Measurements from ENCODE around the gene HPCA. TPM values are rescaled to one million over a fixed set of nuclear protein-coding genes. Genes with fewer than 3 reads are reported as not detected.

Gene HPCA
- total RNA-seq, 2 experiments from 2014 or later = not detected

DNA sequence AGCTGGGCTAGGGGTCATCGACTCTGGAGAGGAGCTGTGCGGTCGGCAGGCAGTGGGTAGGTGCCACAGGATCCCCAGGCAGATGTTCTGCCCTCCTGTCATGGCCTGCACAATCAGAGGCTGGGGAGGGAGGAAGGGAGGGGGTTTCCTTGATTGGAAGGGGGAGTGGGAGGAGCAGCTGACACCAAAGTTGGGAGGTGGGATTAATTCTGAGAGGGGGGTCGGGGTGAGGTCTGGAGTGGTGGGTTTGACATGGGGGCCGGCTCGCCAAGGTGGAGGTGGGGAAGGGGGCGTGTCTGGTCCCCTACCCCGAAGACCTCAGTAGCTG is 651 bp upstream of the HPCA start:
- POLR2A ChIA-PET = interaction anchor here (0.7 kb wide), 1 partner anchor 364 kb away, joined by 3 read pairs; no protein-coding TSS in a partner anchor
- CTCF ChIA-PET = interaction anchor here (1.0 to 1.9 kb wide), 3 partner anchors 8 to 11 kb away, joined by 3 to 6 read pairs (median 5); no protein-coding TSS in a partner anchor

DNA sequence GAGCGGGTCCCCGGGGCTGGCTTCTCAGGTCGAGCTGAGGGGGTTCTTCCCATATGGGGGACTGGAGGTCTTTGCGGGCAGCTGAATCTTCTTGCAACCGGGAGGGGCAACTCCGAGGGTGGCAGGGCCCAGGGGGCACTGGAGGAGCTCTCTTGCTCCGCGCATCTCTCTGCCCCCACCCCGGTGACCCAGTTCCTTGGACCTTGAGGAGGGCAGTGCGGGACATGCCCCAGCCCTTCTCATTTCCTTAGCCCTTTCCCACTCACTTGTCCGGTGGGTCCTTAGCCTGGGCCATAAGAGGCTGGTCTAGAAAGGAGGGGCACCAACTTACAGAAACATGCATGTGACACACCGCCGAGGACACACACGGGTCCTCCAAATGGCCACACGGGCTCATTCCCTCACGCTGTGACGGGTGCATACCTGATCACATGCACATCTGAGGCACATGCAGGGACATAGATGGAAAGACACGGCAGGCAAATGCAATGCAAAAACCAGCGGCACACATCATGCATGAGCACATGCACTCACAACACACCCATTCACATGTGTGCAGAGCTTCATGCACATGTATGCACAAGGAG is 630 bp downstream of the HPCA start:
- ChIA-PET CTCF (interaction anchor here (0.6 to 1.9 kb wide), 3 partner anchors 10 to 1288 kb away, joined by 3 to 6 read pairs (median 5); no protein-coding TSS in a partner anchor), POLR2A (no interaction called here)

DNA sequence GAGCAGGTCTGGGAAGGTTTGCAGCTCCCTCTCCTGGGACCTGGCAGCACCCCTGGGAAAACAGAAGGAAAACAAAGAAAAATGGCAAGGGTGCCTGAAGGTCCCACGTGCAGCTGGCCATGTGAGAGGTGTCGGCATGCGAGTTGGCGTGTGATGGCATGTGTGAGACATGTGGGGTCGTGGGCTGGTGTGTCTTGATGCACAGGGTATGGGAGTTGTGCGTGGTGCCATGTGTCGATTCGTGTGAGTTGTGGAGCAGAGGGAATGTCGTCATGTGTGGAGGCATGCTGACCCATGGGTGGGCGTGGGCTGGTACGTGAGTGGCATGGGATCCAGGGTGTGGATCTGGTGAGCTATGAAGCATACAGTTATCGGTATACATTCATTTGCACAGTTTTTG is 1.3 kb downstream of the HPCA start:
- POLR2A ChIA-PET = no interaction called here
- CTCF ChIA-PET = interaction anchor here (1.0 kb wide), 1 partner anchor 13 kb away, joined by 3 read pairs; no protein-coding TSS in a partner anchor

DNA sequence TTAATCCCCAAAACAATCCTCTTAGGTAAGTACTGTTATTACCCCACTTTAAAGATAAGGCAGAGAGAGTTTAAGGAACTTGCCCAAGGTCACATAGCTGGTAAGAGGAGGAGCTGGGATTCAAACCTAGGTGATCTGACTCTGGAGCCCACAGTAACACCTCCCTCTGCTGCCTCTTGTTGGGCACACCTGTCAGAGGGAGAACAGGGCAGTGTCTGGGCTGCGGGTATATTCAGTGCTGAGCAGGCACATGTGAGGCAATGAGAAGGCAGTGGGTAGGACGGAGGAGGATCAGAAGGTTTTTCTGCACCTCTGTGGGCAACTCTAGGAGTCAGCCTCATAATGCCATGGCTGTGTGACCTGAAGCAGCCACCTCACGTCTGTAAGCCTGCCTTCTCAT is 1.8 kb downstream of the HPCA start:
- CTCF ChIA-PET = interaction anchor here (0.5 to 1.0 kb wide), 2 partner anchors 13 to 368 kb away, joined by 3 read pairs; no protein-coding TSS in a partner anchor
- POLR2A ChIA-PET = no interaction called here

DNA sequence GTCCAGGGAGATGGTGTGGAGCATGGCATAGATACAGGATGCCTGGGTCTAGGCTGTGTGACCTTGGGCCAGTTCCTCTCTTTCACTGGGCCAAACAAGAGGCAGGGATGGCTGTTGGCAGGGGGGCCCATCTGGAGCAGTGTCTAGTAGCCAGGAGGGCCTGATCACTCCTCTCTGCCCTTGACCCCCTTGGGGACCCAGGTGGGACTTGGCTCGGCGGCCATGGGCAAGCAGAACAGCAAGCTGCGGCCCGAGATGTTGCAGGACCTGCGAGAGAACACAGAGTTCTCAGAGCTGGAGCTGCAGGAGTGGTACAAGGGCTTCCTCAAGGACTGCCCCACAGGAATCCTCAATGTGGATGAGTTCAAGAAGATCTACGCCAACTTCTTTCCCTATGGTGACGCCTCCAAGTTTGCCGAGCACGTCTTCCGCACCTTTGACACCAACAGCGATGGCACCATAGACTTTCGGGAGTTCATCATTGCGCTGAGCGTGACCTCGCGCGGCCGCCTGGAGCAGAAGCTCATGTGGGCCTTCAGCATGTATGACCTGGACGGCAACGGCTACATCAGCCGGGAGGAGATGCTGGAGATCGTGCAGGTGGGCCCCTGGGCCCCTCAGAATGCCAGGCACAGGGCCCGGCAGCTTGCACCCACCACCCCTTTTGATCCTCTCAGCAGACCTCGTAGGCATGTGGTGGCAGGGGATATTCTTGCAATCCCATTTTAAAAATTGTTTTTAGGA is 2.6 kb downstream of the HPCA start:
- POLR2A ChIA-PET = no interaction called here
- CTCF ChIA-PET = interaction anchor here (0.5 kb wide), 1 partner anchor 369 kb away, joined by 3 read pairs; no protein-coding TSS in a partner anchor

DNA sequence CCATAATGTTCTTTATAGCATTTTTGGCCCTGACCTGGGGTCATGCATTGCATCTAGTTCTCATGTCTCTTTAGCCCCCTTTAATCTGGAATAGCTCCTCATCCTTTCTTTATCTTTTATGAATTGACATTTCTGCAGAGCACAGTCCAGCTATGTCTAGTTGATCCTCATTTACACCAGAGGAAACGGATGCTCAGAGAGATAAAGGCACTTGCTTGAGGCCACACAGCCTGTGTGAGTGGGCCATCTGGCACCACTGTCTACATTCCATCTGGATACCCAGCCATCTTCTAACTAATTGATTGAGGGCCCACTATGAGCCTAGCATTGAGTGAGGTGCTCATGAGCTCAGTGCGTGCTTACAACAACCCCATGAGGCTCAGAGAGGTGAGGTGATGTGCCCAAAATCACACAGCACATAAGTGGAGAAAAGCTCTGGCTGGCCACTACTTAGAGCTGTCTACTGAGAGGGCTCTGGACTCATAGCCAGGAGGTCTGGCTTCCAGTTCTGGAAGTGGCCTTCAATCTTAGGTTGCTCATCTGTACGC is 3.5 kb downstream of the HPCA start:
- ChIA-PET POLR2A (no interaction called here), CTCF (no interaction called here)

DNA sequence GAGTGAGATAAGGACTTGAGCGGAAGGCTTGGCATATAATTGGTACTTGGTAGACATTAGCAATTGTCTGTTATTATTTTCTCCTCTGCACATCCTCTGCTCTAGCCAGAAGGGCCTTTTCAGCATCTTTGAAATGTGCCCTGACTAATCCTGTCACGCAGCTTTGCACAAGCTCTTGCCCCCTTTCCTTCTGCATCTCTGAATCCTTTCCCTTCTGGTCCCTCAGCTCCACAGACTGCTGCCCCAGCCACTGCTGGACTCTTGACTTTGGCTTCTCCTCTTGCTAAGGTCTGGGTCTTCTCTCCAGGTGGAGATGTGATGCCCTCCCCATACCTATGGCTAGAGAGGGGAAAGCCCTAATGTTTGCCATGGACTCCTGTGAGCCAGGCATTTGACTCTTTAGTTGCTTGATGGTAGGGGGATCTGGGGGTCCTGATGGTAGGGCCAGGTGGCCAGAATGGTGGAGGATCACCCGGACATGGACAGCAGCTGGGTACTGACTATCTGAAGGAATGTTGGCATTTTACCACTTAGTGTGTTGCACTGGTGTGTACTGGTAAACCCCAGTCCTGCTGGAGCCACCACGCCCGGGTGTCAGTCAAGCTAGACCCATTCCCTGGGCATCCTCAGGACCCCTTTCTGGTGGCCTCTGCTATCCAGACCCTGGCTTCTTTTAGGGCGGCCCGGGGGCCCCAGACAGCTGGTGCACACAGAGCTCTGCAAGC is 4.4 kb downstream of the HPCA start:
- ChIA-PET POLR2A (no interaction called here), CTCF (no interaction called here)

DNA sequence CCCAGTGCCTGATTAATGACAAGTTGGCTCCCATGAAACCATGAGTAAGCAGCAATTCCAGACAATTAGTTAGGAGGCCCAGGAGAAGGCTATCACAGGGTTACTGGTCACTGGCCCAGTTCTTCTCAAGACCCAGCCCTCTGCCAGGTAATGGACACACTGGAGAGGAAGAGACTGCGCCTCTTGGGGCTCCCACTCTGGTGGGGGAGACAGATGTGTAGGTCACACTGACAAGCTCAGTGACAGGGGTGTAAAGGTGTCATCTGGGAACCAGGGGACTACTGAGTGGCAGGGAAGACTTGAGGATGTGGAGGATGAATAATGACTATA is 4.9 kb downstream of the HPCA start:
- ChIA-PET CTCF (interaction anchor here (0.6 kb wide), 1 partner anchor 370 kb away, joined by 3 read pairs; no protein-coding TSS in a partner anchor), POLR2A (no interaction called here)

DNA sequence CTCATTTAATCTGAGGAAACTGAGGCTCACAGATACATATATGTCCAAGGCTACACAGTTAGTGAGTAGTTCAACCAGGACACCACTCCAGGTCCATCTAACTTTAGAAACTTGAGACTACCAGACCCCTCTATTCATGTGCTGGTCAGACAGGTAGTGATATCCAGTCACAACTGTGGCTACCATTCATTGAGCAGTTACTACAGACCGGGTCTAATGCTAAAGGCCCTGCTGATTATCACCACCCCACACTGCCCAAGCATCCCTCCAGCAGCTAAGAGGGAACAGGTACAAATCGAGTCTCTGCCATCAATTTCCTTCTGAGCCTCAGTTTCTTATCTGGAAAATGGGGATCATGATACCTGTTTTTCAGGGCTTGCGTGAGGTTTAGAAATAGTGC is 5.3 kb downstream of the HPCA start:
- ChIA-PET CTCF (interaction anchor here (0.6 to 1.9 kb wide), 4 partner anchors 15 to 371 kb away, joined by 3 to 11 read pairs (median 4); no protein-coding TSS in a partner anchor), POLR2A (no interaction called here)

DNA sequence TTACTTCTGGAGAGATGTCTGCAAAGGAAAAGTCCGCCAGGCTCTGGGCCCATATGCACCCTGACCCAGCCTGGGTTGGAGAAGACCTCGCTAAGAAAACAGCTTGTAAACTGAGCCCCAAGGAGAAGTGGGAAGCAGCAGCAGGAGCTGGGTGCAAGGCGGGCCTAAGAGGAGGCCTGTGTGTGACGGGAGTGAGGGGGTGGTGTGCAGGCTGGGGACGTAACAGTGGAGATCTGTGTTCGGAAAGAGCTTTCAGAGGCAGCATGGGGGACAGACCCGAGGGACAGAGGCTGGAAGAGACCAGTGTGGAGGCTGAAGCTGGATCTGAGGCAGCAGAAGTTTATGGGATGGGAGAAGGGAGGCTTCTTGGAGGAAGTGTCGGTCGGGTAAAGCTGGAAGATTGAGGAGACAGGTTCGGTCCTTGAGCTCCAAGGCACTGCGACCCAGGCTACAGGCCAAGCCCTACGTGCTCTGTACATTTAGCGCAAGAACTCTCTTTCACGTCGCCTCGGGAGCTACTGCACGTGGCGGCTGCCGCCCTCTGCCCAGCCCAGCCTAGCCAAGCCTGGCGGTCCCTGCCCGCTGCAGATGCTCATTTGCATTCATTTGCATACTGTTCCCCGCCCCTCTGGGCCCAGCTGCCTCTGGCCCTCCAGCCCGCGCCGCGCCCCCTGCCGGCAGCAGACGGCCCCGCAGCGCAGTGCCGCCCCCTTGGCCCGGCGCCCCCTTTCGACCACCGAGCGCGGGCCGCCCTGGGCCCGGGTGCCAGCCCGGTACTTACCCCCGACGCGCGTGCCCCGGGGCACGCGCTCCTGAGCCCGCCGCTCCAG is 6.3 kb downstream of the HPCA start:
- ChIA-PET CTCF (interaction anchor here (0.7 to 1.9 kb wide), 7 partner anchors 14 to 163 kb away, joined by 3 to 11 read pairs (median 3); no protein-coding TSS in a partner anchor), POLR2A (no interaction called here)

DNA sequence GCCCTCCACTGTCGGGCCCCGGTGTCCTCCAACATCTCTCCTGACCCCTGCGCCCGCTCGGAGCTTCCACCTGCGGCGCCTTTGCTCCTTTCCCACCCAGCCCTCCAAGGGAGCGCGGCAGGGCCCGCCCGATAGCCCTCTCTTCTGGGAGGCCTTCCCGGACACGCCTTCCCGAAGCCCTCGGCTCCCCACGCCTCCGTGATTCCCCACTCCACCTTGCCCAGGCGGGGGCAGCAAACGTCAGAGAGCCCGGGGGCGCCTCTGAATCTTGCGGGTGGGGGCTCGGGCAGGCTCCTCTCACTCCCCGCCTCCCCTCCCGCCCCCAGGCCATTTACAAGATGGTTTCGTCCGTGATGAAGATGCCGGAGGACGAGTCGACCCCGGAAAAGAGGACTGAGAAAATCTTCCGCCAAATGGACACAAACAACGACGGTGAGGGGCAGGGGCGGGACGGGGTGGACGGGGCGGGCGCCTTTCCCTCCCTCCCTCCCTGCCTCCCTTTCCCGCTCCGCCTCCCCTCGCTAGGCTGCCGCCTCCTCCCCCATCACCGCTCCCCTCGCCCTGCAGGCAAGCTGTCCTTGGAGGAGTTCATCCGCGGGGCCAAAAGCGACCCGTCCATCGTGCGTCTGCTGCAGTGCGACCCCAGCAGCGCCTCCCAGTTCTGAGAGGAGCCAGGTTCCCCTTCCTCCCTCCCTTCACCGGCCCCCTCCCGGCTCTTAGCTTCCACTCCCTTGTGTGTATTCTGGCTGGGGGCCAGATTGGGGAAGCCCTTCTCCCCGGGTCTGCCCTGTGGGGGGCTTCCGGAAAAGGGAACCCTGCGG is 7.1 kb downstream of the HPCA start:
- POLR2A ChIA-PET = no interaction called here
- CTCF ChIA-PET = interaction anchor here (0.9 to 1.9 kb wide), 5 partner anchors 8 to 50 kb away, joined by 3 to 11 read pairs (median 3); partner anchors contain the start of gene HPCA

DNA sequence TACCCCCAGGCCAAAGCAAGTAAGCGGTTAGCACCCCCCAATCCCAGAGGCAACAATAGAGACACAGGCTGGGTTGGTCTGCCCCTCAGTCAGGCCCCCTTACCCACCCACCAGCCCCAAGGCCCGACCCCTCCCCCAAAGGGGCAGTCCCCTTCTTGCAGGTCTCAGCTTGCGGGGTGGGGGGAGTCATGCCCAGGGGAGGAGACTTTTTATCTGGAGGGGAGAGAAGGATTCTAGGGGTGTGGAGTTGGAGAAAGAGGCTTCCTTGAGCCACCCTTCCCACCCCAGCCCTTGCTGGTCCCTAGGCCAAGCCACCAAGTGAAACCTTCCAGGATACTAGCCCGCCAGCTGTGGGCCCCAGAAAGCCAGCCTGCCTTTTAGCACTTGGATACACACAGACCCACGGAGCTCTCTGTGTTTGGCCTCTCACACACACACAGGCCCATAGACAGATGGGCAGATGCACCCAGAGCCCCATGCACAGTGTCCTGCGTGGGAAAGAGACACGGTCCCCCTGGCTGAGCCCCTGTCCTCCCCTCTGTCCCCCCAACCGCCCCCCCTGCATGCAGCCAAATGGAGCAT is 7.8 kb downstream of the HPCA start:
- POLR2A ChIA-PET = no interaction called here
- CTCF ChIA-PET = interaction anchor here (1.2 to 1.4 kb wide), 2 partner anchors 8 to 18 kb away, joined by 3 read pairs; partner anchors contain the start of gene HPCA

DNA sequence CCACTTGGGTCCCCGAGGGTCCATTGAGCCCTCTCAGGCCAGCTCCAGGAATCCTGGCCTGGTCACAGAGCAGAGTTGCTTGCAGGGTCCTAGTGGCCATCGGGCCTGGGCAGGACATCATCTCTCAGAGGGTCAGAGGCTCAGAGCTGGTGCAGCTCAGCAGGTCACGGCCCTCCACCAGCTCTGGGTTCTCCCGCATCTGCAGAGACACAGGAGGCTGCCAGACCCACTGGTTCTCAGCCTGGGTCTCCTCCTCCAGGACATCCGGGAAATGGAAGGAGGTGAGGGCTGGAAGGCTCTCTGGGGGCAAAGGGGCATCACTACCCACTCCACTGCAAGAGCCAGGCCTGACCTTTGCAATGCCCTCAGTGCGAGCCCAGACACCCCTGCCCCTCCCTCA is 8.4 kb downstream of the HPCA start:
- ChIA-PET CTCF (interaction anchor here (1.2 to 1.4 kb wide), 2 partner anchors 9 to 19 kb away, joined by 3 read pairs; partner anchors contain the start of gene HPCA), POLR2A (no interaction called here)

DNA sequence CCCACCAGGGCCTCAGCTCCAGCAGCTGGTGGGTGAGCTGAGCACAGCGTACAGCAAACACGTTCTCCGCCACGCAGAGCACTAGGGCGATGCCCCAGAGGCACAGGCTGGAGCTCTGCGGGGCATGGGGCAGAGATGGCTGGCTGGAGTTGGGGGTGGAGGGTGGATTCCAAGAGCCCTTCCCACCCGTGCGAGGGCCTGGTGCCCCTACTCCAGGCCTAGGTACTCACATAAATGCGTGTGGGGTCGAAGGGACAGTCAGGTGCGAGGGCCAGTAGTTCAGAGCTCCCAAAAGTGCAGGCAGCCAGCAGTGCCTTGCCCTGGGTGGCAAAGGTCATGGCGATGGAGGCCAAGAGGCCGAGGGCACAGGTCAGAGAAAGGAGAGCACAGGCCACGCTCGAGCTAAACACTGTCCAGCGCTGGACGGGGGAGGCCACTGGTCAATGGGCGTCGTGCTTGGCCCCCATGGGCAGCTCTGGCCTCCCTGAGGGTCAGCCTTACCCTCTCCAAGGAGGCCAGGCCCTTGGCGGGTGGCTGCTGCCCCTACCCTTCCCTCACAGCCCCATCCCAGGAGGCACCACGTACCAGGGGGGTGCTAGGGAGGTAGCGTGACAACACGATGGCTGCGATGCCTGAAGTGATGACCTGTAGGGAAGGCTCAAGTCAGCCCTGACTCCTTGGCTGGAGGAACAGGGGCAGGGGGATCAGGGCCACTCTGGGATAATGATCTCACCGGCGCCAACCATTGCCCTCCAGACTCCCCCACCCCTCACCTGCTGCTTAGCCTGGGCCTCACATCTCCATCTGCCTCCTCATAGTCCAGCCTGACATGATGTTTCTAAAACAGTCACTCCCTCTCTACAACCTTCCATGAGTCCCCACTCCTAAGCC is 9.3 kb downstream of the HPCA start:
- POLR2A ChIA-PET = no interaction called here
- CTCF ChIA-PET = interaction anchor here (1.4 kb wide), 1 partner anchor 20 kb away, joined by 3 read pairs; no protein-coding TSS in a partner anchor

DNA sequence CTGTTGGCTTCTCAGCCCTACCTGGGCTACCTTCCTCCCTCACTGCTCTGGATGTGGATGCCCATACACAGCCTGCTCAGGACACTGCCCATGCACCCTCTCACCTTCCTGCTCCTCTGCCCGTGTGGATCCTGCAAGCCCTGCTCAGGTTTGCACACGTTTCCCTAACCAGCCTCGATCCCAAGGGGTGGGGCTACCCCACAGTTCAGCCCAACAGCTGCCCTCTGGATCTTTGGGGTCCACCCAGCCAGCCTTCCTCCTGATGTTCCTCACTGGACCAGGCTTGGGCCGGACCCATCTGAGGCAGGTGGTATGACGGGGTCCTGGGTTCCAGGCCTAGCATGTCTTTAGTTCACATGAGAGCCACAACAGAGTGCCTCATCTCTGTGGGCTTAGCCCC is 10.2 kb downstream of the HPCA start:
- POLR2A ChIA-PET = no interaction called here
- CTCF ChIA-PET = interaction anchor here (0.8 to 1.3 kb wide), 2 partner anchors 20 to 21 kb away, joined by 3 read pairs; no protein-coding TSS in a partner anchor

DNA sequence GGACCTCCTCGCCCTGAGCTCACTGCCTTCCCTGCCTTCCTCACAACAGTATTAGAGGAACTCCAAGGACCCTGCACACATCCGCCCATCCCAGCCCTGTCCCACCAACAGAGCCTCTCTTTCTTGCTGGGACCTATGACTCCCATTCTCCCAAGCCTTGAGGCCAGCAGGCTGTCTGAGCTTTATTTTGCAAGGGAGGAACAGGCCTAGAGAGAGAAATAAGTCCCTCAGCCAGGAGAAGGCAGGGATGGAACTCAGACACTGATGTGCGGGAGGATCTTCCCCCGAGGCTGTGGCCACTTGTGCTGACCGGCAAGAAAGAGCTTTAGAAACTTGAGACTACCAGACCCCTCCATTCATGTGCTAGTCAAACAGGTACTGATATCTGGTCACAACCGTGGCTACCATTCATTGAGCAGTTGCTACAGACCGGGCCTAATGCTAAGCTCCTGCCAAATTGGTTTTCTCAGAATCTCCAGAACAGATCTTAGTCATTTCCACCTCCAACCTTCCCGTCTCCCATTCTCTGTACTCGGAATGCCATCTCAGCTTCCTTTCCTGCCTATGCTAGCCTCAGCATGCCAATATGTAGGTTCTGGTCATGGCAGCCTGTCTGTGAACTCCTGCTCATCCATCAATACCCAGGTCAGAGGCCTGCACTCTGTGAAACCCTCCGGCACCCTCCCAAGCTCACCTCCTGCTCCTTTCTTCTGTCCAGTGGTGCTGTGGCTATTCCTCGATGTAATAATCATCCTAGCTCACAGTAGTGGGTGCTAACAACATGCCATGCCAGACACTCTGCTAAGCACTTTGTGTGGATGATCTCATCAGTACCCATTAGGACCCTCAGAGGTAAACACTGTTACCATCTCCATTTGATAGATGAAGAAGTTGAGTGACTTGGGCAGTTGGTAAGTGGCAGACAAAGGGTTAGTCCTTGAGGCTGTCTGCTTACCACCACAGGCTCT is 11.1 kb downstream of the HPCA start:
- POLR2A ChIA-PET = no interaction called here

More for the DNA sequence above, 11.1 kb downstream of the HPCA start:
- CTCF ChIA-PET = interaction anchor here (0.8 to 1.3 kb wide), 2 partner anchors 21 to 22 kb away, joined by 3 read pairs; no protein-coding TSS in a partner anchor

Measured in activated CD8-positive, alpha-beta memory T cell treated with anti-CD3 and anti-CD28 coated beads for 36 hours (primary cell).